DLD1 (cell line): ENCODE results near the gene CC2D1A.
"Not testable (repeated sequence)": the region's sequence is repeated elsewhere in the genome, so short reads cannot be mapped to it uniquely, and the experiment has no call there.

Experiments used
- in situ Hi-C: cut with HindIII; loops from 2 replicates; pipeline ENCODE4 v1.10.0; 2017; ENCODE audit warnings: low sequenced_read_pairs

Gene CC2D1A

GRCh38 chr19:13899912-13900584 is 6.0 kb upstream of the CC2D1A start:
- in situ Hi-C loops: loop anchor here (25.0 kb wide), 1 partner anchor 187 kb away; the partner anchor contains the start of genes C19orf67 and SAMD1

- in situ Hi-C loops: no loop called here
These were observed 2.9 kb upstream of the CC2D1A start for GRCh38 chr19:13902993-13903555.

- in situ Hi-C loops: no loop called here
These were observed 512 bp downstream of the CC2D1A start for GRCh38 chr19:13906521-13906904.

GRCh38 chr19:13906910-13907309 is 909 bp downstream of the CC2D1A start:
- in situ Hi-C loops: no loop called here

GRCh38 chr19:13908674-13909073 is 2.7 kb downstream of the CC2D1A start:
- in situ Hi-C loops: no loop called here

- in situ Hi-C loops: no loop called here
These were observed 3.4 kb downstream of the CC2D1A start for GRCh38 chr19:13909430-13909829.

GRCh38 chr19:13913352-13913751 is 7.4 kb downstream of the CC2D1A start:
- in situ Hi-C loops: no loop called here

- in situ Hi-C loops: no loop called here
These were observed 8.8 kb downstream of the CC2D1A start for GRCh38 chr19:13914777-13915176.

- in situ Hi-C loops: no loop called here
These were observed 11.9 kb downstream of the CC2D1A start for GRCh38 chr19:13917888-13918406.

GRCh38 chr19:13918726-13919411 is 12.9 kb downstream of the CC2D1A start:
- in situ Hi-C loops: no loop called here

- in situ Hi-C loops: no loop called here
These were observed 14.5 kb downstream of the CC2D1A start for GRCh38 chr19:13920524-13920923.

- in situ Hi-C loops: no loop called here
These were observed 15.1 kb downstream of the CC2D1A start for GRCh38 chr19:13920940-13921747.

GRCh38 chr19:13922118-13922517 is 16.1 kb downstream of the CC2D1A start:
- in situ Hi-C loops: not testable (repeated sequence)

- in situ Hi-C loops: no loop called here
These were observed 17.4 kb downstream of the CC2D1A start for GRCh38 chr19:13923194-13923987.

- in situ Hi-C loops: no loop called here
These were observed 20.0 kb downstream of the CC2D1A start for GRCh38 chr19:13926010-13926409.

- in situ Hi-C loops: no loop called here
These were observed 20.7 kb downstream of the CC2D1A start for GRCh38 chr19:13926715-13927114.

- in situ Hi-C loops: no loop called here
These were observed 23.3 kb downstream of the CC2D1A start for GRCh38 chr19:13929340-13929739.

- in situ Hi-C loops: no loop called here
These were observed 24.0 kb downstream of the CC2D1A start for GRCh38 chr19:13929956-13930355.

- in situ Hi-C loops: no loop called here
These were observed 24.4 kb downstream of the CC2D1A start for GRCh38 chr19:13930402-13930801.

GRCh38 chr19:13931391-13932148 is 25.6 kb downstream of the CC2D1A start:
- in situ Hi-C loops: no loop called here
